HCT116 (cell line): ENCODE measurements around the gene FKBP5. TPM values are rescaled to one million over a fixed set of nuclear protein-coding genes. Genes with fewer than 3 reads are reported as not detected.

Experiments used
- ATAC-seq: fragments of 200-7000 bp; cut with Tn5 transposase; 2 replicates; pipeline ENCODE4 v1.9.1; 2020; ENCODE audit warnings: mild to moderate bottlenecking, moderate library complexity
- BruUV-seq: library from RNA; stranded (reverse); fragments of 400-500 nt; replicated peaks from 2 replicates; lab custom pipeline; 2021; lab: Mats Ljungman, UMichigan
- CTCF ChIA-PET: fragments of 300-600 bp; sonication (Branson Sonifier 250); formaldehyde crosslinking; loops from one replicate; lab custom pipeline; 2021; ENCODE audit warnings: antibody characterized with exemption; lab: Charles Lee
- POLR2A ChIA-PET: fragments of 300-600, 350-600 bp; sonication (Branson Sonifier 250); formaldehyde crosslinking; loops from one replicate; lab custom pipeline; 2021; ENCODE audit warnings: antibody characterized with exemption; lab: Charles Lee
- RAD21 ChIA-PET, 2 experiments: fragments of 300-600 bp; sonication (Branson Sonifier 250); formaldehyde crosslinking; loops; one replicate each; lab custom pipeline; 2023; ENCODE audit warnings: low total read pairs in 2 of 2; ENCODE audit not compliant: uncharacterized antibody in 2 of 2, unreplicated experiment in 2 of 2, low non-redundant PET in 1 of 2; lab: Charles Lee
- DNase-seq: peaks from one replicate; pipeline ENCODE4 v3.0.0-alpha.2; 2010; ENCODE audit warnings: low read depth, low spot score
- H2AFZ ChIP-seq: fragments of 200-600 bp; shearing (Covaris generic), sonication (generic); 2 replicates; pipeline ENCODE4 v1.6.1; 2017; ENCODE audit warnings: low read depth, mixed run types, mixed read lengths, antibody characterized with exemption, low read length; ENCODE audit not compliant: poor library complexity, severe bottlenecking
- H3K27ac ChIP-seq: 2 replicates; pipeline ENCODE4 v1.5.1; 2012; ENCODE audit warnings: low read depth, low read length
- H3K27me3 ChIP-seq: fragments of 200-600 bp; sonication (generic); 2 replicates; pipeline ENCODE4 v1.6.1; 2016; ENCODE audit warnings: mixed run types, low read length, mixed read lengths; ENCODE audit not compliant: insufficient read depth
- H3K36me3 ChIP-seq, 2 experiments: fragments of 200-500 bp in 1 of 2; fragments of 200-600 bp in 1 of 2; sonication (Bioruptor generic) in 1 of 2; sonication (generic) in 1 of 2; 2 replicates each; pipeline versions ENCODE4 v1.5.1 to v1.6.1; 2014 to 2016; ENCODE audit warnings: low read length in 2 of 2, inconsistent platforms in 1 of 2, mixed read lengths in 1 of 2, mixed run types in 1 of 2; ENCODE audit not compliant: insufficient read depth in 2 of 2, control insufficient read depth in 1 of 2
- H3K4me1 ChIP-seq, 2 experiments: fragments of 200-600 bp in 1 of 2; sonication (generic) in 1 of 2; 2 replicates each; pipeline versions ENCODE4 v1.5.1 to v1.6.1; 2012 to 2017; ENCODE audit warnings: low read length in 2 of 2, inconsistent platforms in 1 of 2, mild to moderate bottlenecking in 1 of 2, mixed read lengths in 1 of 2, mixed run types in 1 of 2, moderate library complexity in 1 of 2; ENCODE audit not compliant: insufficient read depth in 2 of 2, control insufficient read depth in 1 of 2
- H3K4me2 ChIP-seq: fragments of 200-600 bp; sonication (generic); 2 replicates; pipeline ENCODE4 v1.6.1; 2017; ENCODE audit warnings: mixed run types, low read length, mixed read lengths
- H3K4me3 ChIP-seq, 2 experiments: fragments of 200-600 bp in 1 of 2; sonication (generic) in 1 of 2; replicated peaks in 1 of 2; 2 replicates each; pipeline ENCODE4 v1.5.1; 2011 to 2016; ENCODE audit warnings: low read length in 2 of 2, control low read depth in 1 of 2, low read depth in 1 of 2, mild to moderate bottlenecking in 1 of 2, mixed read lengths in 1 of 2, mixed run types in 1 of 2
- H3K79me2 ChIP-seq: fragments of 200-600 bp; sonication (generic); 2 replicates; pipeline ENCODE4 v1.6.1; 2017; ENCODE audit warnings: mild to moderate bottlenecking, mixed run types, low read length, moderate library complexity, mixed read lengths; ENCODE audit not compliant: insufficient read depth
- H3K9ac ChIP-seq: fragments of 200-600 bp; sonication (generic); 2 replicates; pipeline ENCODE4 v1.6.1; 2016; ENCODE audit warnings: low read length, mixed read lengths
- H3K9me2 ChIP-seq: fragments of 200-600 bp; sonication (generic), shearing (Covaris generic); 2 replicates; pipeline ENCODE4 v1.6.1; 2017; ENCODE audit warnings: mixed run types, mild to moderate bottlenecking, moderate library complexity; ENCODE audit not compliant: insufficient read depth
- H3K9me3 ChIP-seq, 2 experiments: fragments of 200-500 bp in 1 of 2; fragments of 200-600 bp in 1 of 2; sonication (Bioruptor generic) in 1 of 2; sonication (generic) in 1 of 2; 2 replicates each; pipeline ENCODE4 v1.6.1; 2014 to 2017; ENCODE audit warnings: low read length in 2 of 2, mixed read lengths in 2 of 2, inconsistent platforms in 1 of 2, low read depth in 1 of 2, mild to moderate bottlenecking in 1 of 2, mixed run types in 1 of 2, moderate library complexity in 1 of 2; ENCODE audit not compliant: control insufficient read depth in 1 of 2, insufficient read depth in 1 of 2
- H4K20me1 ChIP-seq: fragments of 200-600 bp; sonication (generic), shearing (Covaris generic); 2 replicates; pipeline ENCODE4 v1.6.1; 2017; ENCODE audit warnings: mixed run types, mild to moderate bottlenecking, moderate library complexity; ENCODE audit not compliant: insufficient read depth
- CBX3 ChIP-seq: IDR thresholded peaks from 2 replicates; pipeline ENCODE4 v1.6.1; 2012; ENCODE audit warnings: low read depth
- CEBPB ChIP-seq: IDR thresholded peaks from 2 replicates; pipeline ENCODE4 v1.6.1; 2012; ENCODE audit warnings: low read depth
- CTCF ChIP-seq, 3 experiments: fragments of 200-600 bp in 1 of 3; sonication (generic) in 1 of 3; IDR thresholded peaks in 2 of 3; conservative IDR thresholded peaks in 1 of 3; 2 replicates each; pipeline ENCODE4 v1.5.1; 2012 to 2017; ENCODE audit warnings: low read depth in 2 of 3, low read length in 2 of 3, antibody characterized with exemption in 1 of 3, borderline replicate concordance in 1 of 3, control low read depth in 1 of 3, mild to moderate bottlenecking in 1 of 3, mixed read lengths in 1 of 3, mixed run types in 1 of 3, moderate library complexity in 1 of 3; ENCODE audit not compliant: insufficient read depth in 1 of 3
- EGR1 ChIP-seq: IDR thresholded peaks from 2 replicates; pipeline ENCODE4 v1.6.1; 2012; ENCODE audit warnings: low read depth
- EZH2 ChIP-seq: fragments of 200-600 bp; sonication (generic); IDR thresholded peaks from 2 replicates; pipeline ENCODE4 v1.6.1; 2017; ENCODE audit warnings: antibody characterized with exemption, mixed run types
- EZH2phosphoT487 ChIP-seq: fragments of 200-600 bp; IDR thresholded peaks from 2 replicates; pipeline ENCODE4 v1.6.1; 2018; ENCODE audit warnings: antibody characterized with exemption, borderline replicate concordance
- JUND ChIP-seq: IDR thresholded peaks from 2 replicates; pipeline ENCODE4 v1.6.1; 2012
- POLR2AphosphoS5 ChIP-seq: IDR thresholded peaks from 2 replicates; pipeline ENCODE4 v1.6.1; 2011; ENCODE audit warnings: mild to moderate bottlenecking, low read depth, low read length, moderate library complexity
- SP1 ChIP-seq: IDR thresholded peaks from 2 replicates; pipeline ENCODE4 v1.6.1; 2012; ENCODE audit warnings: low read depth
- SRF ChIP-seq: IDR thresholded peaks from 2 replicates; pipeline ENCODE4 v1.6.1; 2012; ENCODE audit warnings: low read depth
- YY1 ChIP-seq: IDR thresholded peaks from 2 replicates; pipeline ENCODE4 v1.6.1; 2011; ENCODE audit warnings: low read length, low read depth, moderate library complexity, mild to moderate bottlenecking; ENCODE audit not compliant: insufficient replicate concordance; ENCODE audit errors: extremely low read depth
- ZFX ChIP-seq: fragments of 450-650 bp; IDR thresholded peaks from 2 replicates; pipeline ENCODE4 v1.6.1; 2017
- intact Hi-C: fragments of 100-400 bp; cut with micrococcal nuclease; formaldehyde crosslinking; loops from 2 replicates; pipeline ENCODE4 v1.10.0; 2022
- total RNA-seq: library from RNA; stranded (reverse); gene quantifications from one replicate; pipeline ENCODE4 v1.2.1, GENCODE V29; 2021; ENCODE audit not compliant: unreplicated experiment
- TF ChIP-seq, protein P1 (sequence below): IDR thresholded peaks from 2 replicates; pipeline ENCODE4 v1.6.1; 2011; ENCODE audit warnings: mild to moderate bottlenecking, low read length, moderate library complexity; ENCODE audit not compliant: insufficient replicate concordance; ENCODE audit errors: extremely low read depth

FKBP5 gene
- total RNA-seq, 1 experiment from 2014 or later, result 50.3 TPM

GRCh38 chr6:35665573-35665972 is 23.1 kb downstream of the FKBP5 start:
- TF ChIP-seq POLR2AphosphoS5, result no peak
- no peak for TF ChIP-seq JUND
- no peak for TF ChIP-seq CBX3
- no peak for TF ChIP-seq EZH2phosphoT487
- no peak for TF ChIP-seq EGR1
- no peak for TF ChIP-seq YY1
- TF ChIP-seq, protein P1, sequence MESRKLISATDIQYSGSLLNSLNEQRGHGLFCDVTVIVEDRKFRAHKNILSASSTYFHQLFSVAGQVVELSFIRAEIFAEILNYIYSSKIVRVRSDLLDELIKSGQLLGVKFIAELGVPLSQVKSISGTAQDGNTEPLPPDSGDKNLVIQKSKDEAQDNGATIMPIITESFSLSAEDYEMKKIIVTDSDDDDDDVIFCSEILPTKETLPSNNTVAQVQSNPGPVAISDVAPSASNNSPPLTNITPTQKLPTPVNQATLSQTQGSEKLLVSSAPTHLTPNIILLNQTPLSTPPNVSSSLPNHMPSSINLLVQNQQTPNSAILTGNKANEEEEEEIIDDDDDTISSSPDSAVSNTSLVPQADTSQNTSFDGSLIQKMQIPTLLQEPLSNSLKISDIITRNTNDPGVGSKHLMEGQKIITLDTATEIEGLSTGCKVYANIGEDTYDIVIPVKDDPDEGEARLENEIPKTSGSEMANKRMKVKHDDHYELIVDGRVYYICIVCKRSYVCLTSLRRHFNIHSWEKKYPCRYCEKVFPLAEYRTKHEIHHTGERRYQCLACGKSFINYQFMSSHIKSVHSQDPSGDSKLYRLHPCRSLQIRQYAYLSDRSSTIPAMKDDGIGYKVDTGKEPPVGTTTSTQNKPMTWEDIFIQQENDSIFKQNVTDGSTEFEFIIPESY, result no peak
- no peak for TF ChIP-seq CTCF (IDR thresholded peaks at IDR 0.05 in 2 of 3, conservative IDR thresholded peaks at IDR 0.05 in 1 of 3; ENCODE audit: borderline replicate concordance in 1 of 3, insufficient read depth in 1 of 3, low read depth in 2 of 3, low read length in 2 of 3)
- no peak for TF ChIP-seq EZH2
- TF ChIP-seq SP1, result no peak
- TF ChIP-seq SRF, result no peak
- no peak for TF ChIP-seq CEBPB
- no peak for TF ChIP-seq ZFX
- TF ChIP-seq, all 23 proteins: peak for 0

More at GRCh38 chr6:35665573-35665972, 23.1 kb downstream of the FKBP5 start:
- ChIA-PET RAD21 (no interaction called here), CTCF (no interaction called here), POLR2A (interaction anchor here (0.7 kb wide), 1 partner anchor 895 kb away, joined by 3 read pairs; no protein-coding TSS in a partner anchor)
- DNase-seq (no peak), ATAC-seq (no peak)
- no peak overlapping the region for H3K4me3 ChIP-seq
- no TSS peak for BruUV-seq
- H3K27me3 ChIP-seq, result no peaks in the 10 kb centered on the region
- H3K4me2 ChIP-seq, result no peak overlapping the region
- peaks cover 88% of the 10 kb centered on the region for H3K79me2 ChIP-seq
- H2AFZ ChIP-seq, result no peak overlapping the region
- no peaks in the 10 kb centered on the region for H3K9me3 ChIP-seq
- no peak overlapping the region for H3K9ac ChIP-seq
- no peak overlapping the region for H3K27ac ChIP-seq
- H3K36me3 ChIP-seq, result no peaks in the 10 kb centered on the region
- intact Hi-C loops, result no loop called here
- H3K9me2 ChIP-seq, result no peaks in the 10 kb centered on the region
- peaks cover 7 to 15% of the 10 kb centered on the region in 2 experiments; a peak in 2 of 4 replicates for H3K4me1 ChIP-seq
- H4K20me1 ChIP-seq, result no peaks in the 10 kb centered on the region
